HG02981 (cell line): ENCODE measurements around the gene RPL22L1.
"Not testable (repeated sequence)": the region's sequence is repeated elsewhere in the genome, so short reads cannot be mapped to it uniquely, and the experiment has no call there.

Source experiments
- ATAC-seq: cut with Tn5 transposase; IDR thresholded peaks from one replicate; pipeline ENCODE4 v1.9.1; 2021; ENCODE audit warnings: mild to moderate bottlenecking, moderate library complexity; ENCODE audit not compliant: unreplicated experiment

Gene RPL22L1

DNA sequence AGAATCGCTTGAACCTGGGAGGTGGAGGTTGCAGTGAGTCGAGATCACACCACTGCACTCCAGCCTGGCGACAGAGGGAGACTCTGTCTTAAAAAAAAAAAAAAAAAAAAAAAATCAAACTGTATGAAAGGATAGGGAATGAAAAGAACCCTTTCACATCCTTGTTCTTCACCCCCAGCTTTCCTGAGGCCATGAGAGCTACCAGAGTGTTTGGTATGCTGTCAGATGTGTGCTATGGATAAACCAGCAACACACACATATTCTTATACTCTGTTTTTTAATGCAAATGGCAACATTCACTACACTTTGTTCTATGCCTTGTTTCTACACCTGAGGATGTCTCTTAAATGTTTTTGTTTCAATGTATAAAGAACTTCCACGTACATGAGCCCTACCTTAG lies 33.5 kb downstream of the RPL22L1 start:
- no peak for ATAC-seq

DNA sequence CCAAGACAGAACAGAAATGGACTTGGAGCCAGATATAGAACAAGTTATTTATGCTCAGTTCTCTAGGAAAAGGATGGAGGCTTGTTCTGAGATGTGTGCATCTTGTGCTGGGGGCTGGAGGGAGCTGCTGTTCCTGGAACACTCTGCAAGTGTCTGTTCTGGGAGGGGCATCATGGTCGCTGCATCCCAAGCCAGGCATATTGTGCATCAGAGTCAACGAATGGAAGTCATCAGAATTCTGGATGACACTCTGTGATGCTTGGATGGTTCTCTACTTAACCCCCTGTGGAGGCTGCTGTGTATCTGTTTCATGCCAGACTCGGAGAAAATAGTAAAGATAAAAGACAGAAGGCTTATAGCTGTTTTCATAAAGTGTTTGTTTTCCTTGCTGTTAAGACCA lies 34.7 kb downstream of the RPL22L1 start:
- no peak for ATAC-seq

DNA sequence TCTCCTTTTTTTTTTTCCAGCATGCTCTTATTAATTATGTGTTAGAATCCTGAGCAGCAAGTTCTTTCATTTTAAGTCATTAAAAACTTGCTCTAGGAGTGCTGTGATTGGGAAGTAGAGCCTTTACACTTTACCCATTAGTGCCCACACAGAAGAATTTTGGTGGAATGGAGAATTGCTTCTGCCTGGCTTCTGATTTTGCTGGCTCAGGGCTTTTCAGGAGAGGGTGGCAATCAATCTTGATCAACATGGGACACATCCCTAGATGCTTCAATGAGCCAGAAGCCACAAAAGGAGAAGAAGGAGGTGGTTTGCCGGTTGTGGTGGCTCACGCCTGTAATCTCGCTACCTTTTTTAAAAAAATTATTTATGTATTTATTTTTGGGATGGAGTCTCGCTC lies 39.4 kb downstream of the RPL22L1 start:
- ATAC-seq: no peak

DNA sequence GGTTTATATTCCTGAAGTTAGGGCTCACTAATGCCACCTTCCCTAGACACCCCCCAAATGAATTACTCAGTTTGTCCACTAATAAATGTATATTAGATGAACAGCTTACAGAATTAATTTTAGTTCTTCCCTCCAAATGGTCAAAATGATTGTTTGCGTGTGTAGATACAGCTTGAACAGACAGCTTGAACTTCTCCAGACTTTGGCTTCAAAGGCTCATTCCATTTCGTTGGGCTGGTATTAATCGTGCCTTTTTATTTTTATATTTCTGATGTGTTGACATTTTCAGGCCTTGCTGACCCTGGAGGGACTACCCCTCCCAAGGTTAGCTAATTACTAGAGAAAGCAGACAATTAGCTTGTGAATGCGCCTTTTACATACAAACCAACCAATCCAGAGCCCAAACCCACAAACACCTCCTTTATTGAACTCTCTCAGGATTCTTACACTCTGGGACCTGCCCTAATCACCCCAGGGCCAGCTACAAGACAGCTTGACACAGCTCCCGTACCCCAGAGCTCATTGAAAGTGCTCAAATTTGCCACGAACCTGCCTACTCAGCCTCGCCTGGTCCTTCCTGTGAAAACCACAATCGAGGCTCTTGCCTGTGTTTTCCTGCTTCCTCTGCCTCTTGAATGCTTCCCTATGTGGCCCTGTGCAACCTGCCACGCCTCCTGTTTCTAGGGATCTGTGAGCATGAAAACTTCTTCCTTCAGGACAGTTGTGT lies 40.3 kb downstream of the RPL22L1 start:
- no peak for ATAC-seq

DNA sequence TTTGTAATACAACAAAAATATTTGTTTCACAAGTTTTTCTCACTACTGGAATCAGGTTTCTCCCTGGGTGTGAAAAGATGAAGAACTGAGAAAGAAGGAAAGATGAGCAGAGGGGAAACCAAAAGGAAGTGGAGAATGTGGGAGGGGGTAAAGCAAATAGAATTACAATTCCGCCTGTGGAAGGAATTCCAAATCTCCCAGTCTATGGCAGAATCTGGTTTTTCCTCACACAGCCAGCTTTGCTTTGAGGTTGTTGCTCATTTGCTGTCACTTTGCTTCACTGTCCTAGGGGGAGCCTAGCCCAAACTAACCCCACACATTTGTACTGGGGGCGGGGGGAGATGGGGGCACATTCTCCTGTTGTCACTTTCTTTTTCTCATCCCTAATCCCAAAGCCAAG lies 43.9 kb downstream of the RPL22L1 start:
- ATAC-seq: no peak

DNA sequence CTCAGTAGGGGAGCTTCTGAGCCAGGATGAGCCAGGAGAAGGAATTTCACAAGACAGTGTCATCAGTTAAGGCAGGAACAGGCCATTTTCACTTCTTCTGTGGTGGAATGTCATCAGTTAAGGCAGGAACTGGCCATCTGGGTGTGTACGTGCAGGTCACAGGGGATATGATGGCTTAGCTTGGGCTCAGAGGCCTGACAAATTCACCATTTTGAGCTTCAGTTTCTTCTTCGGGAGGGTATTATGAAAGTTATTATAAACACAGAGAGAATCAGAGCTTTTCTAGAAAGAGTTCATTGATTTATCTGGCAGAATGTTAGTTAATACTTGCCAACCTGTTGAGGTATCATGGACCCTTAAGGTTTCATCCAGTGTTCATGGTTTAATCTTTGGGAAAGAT lies 46.4 kb downstream of the RPL22L1 start:
- ATAC-seq: not testable (repeated sequence)

DNA sequence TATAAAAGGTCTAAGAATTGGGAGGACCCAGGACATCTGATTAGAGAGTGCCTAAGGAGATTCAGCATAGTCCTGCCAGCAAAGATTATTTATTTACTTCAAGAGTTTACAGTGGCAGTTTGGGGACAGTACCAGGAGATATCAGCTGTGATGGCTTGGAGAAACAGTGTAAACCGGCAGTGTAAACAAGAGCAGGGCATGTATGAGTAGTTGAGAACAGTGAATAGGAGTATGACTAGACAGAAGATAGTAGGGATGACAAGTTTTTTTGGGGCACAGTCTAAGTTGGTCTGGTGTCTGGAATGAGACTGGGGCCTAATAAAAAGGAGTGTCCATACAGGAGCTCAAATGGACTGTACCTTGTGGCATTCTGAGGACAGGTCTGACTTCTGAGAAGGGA lies 51.7 kb downstream of the RPL22L1 start:
- ATAC-seq: not testable (repeated sequence)

DNA sequence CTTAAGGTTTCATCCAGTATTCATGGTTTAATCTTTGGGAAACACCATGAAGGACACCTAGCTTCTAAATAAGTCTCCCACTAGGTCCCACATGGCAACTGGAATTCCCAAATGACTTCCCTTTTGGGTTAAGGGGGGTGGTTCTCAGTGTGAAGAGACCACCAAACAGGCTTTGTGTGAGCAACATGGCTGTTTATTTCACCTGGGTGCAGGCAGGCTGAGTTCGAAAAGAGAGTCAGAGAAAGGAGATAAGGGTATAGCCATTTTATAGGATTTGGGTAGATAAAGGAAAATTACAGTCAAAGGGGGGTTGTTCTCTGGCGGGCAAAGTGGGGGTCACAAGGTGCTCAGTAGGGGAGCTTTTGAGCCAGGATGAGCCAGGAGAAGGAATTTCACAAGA lies 52.5 kb downstream of the RPL22L1 start:
- not testable (repeated sequence) for ATAC-seq

DNA sequence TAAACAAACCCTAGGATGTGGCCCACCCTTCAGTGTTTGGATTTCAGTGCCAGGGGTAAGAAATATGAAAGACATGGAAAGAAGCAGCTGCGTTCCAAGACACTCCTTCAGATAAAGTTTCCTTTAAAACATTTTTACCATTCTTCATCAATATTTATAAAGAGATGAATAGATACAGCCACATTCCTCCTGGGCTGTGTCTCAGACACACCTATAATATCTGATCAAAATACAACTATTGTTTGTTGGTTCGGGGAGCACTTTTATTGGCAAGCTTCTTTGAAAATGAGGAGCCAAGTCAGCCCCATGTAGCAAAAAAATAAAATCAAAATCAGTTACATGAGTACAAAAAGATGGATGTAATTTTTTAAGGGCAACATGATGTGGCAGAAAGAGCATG lies 53.2 kb downstream of the RPL22L1 start:
- ATAC-seq: no peak

DNA sequence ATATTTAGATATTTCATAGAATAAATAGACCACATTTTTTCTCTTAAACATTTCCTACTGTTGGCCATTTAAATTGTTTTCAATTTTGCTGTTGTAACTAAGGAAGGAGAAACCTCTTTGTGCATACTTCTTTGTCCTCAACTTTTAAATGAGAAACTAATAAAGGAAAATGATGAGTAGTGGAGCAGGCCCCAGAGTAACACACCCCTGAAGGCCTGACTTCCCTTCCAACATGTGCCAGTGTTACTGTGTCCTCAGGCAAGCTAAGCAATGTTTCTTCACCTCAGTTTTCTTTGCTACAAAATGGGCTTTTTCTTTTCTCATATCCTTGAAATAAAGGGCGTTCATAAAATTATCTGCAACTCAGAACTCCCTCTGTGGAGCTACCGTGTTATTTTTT lies 53.7 kb downstream of the RPL22L1 start:
- no peak for ATAC-seq

DNA sequence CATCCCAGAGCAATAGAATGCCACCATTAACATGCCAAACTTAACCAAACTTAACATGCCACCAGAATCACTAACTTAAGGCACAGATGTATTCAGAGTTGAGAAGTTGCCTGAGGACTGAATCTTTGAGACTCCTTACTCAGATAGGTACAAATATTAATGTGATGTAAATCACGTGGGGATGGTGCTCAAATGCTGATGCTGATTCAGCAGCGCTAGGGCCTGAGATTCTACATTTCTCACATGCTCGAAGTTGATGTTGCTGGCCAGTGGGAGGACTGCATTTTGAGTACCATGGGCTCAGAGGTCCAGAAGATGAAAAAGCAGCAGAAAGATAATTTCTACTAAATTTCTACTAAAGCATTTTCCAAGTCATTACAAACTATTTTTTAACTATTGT lies 54.1 kb downstream of the RPL22L1 start:
- ATAC-seq: no peak

DNA sequence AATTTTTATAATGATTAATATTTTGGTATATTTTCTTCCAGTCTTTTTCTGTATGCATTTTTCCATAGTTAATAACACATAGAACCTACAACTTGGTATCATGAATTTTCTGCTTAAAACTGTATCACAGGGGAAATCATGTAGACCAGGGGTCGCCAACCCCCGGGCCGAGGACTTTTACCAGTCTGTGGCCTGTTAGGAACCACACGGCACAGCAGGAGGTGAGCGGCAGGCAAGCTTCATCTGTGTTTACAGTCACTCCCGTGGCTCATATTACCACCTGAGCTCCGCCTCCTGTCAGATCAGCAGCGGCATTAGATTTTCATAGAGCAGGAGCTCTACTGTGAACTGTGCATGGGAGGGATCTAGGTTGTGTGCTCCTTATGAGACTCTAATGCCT lies 54.7 kb downstream of the RPL22L1 start:
- ATAC-seq: no peak
